ENCODE measurements around the gene SLC44A2.

SLC44A2 gene

DNA sequence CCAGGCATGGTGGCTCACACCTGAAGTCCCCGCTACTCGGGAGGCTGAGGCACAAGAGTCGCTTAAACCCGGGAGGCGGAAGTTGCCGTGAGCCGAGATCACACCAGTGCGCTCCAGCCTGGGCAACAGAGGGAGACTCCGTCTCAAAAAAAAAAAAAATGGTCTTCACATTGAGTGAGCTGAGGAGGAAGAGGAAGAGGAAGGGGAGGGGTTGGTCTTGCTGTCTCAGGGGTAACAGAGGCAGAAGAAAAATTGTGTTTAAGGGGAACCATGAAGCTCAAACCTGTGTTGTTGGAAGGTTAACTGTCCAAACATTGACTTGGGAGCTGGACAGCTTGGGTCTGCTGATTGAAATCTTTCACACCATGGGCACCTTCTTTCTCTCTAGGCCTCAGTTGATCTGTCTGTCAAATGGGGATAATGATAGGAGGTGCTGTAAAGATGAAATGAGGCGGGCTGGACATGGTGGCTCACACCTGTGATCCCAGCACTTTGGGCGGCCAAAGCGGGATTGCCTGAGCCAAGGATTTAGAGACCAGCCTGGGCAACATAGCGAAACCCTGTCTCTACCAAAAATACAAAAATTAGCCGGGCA is 9.8 kb upstream of the SLC44A2 start:
- DNase-seq (ENCODE audit: low spot score): no peak

DNA sequence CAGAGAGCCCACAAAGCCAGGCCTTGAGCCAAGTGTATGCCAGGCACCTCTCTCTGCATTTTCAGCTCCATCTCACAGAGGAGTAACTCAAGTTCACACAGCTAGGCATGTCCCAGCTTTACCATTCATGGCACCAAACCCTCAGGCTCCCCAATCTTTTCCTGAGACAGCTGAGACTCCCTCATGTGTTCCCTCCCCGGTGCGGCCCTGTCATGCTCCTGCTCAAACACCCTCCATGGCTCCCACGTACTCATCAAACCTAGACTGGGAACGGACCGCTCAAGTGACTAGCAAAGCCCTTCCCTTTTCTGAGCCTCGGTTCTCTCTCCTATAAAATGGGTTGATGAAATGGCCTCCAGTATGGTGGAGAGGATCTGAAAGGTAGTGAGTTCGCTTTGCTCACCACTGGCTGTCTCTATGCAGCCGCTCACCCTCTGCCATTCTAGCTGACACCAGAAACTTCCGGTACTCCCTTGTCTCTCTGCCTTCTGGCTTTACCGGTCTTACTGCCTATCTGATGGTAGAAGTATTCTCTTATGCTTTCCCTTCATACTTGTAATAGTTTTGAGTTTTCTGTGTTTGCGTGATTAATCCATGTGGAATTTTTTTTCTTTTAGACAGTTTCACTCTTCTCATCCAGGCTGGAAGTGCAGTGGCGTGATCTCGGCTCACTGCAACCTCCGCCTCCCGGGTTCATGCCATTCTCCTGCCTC is 7.8 kb upstream of the SLC44A2 start:
- peak; percentile 93 for DNase-seq (ENCODE audit: low spot score)

DNA sequence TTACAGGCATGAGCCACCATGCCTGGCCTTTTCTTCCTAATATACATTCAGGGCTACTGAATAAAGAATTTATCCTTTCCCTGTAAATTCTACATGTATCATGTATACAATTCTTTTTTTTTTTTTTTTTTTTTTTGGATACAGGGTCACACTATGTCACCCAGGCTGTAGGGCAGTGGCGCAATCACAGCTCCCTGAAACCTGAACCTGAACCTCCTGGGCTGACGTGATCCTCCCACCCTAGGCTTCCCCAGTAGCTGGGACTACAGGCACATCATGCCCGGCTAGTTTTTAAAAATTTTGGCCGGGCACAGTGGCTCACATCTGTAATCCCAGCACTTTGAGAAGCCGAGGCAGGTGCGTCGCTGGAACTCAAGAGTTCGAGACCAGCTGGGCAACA is 6.5 kb upstream of the SLC44A2 start:
- no peak for DNase-seq (ENCODE audit: low spot score)

DNA sequence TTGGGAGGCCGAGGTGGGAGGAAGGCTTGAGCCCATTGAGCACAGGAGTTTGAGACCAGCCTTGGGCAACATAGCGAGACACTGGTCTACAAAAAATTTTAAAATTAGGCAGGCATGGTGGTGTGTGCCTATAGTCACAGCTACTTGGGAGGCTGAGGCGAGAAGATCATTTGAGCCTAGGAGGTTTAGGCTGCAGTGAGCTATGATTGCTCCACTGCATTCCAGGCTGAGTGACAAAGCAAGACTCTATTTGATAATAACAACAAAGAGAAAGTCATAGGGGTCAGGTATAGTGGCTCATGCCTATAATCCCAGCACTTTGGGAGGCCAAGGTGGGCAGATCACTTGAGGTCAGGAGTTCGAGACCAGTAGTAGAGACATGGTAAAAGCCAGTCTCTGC is 4.6 kb upstream of the SLC44A2 start:
- DNase-seq (ENCODE audit: low spot score): peak; percentile 45

DNA sequence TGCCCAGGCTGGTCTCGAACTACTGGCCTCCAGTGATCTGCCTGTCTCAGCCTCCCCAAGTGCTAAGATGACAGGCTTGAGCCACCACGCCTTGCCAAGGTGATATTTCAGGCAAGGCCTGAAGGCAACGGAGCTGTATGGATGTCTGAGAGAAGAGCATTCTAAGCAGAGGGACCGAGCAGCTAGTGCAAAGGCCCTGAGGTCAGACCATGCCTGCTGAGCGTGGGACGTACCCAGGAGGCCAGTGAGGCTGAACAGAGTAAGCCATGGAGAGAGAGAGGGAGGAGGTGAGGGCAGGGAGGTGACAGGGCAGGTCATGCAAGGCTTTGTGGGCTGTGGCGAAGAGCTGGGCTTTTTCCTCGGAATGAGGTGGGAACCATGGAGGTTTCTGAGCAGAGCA is 3.4 kb upstream of the SLC44A2 start:
- DNase-seq (ENCODE audit: low spot score): no peak

DNA sequence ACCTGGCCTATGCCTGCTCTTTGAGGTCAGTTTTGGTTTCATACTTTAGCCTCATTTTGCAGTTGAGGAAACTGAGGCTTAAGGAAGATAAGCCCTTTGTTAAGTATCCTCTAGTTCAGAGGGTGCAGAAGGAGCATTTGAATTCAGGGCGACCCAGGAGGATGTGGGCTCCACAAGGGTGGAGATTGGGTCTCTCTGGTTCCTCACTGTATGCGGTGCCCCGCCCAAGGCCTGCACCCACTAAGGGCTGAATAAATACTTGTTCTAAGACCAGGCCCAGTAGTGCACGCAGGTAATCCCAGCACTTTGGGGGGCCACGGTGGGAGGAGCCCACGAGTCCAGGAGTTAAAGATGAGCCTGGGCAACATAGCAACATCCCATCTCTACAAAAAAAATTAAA is 768 bp upstream of the SLC44A2 start:
- DNase-seq (ENCODE audit: low spot score): no peak

DNA sequence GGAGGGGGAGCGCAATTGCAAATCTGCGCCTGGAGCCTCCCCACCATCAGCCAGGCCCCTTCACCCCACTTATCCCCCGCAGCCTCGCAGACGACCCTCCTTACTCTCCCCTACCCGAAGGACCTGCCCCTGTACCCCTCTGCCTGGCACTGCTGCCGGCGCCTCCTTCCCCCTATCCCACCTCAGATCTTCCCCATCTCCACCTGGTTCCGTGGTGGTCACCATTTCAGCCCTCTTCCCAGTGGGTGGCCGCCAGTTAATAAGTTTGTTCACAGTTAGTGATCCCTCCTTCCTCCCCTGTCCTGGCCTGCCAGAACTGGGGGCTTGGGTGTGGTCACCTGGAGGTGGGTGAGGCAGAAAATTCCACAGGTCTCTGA is 397 bp downstream of the SLC44A2 start:
- no peak for DNase-seq (ENCODE audit: low spot score)

DNA sequence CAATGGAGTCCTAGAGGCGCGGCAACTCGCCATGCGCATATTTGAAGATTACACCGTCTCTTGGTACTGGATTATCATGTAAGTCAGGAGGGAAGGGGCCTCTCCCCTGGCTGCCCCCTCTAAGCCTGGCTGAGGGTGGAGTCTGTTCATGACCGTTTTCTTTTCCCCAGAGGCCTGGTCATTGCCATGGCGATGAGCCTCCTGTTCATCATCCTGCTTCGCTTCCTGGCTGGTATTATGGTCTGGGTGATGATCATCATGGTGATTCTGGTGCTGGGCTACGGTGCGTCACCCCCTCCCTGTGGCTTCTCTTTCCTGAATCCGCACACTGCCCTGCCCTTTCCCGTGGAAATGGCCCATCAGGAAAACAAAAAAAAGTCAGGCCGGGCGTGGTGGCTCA is 6.5 kb downstream of the SLC44A2 start:
- DNase-seq (ENCODE audit: low spot score): no peak

DNA sequence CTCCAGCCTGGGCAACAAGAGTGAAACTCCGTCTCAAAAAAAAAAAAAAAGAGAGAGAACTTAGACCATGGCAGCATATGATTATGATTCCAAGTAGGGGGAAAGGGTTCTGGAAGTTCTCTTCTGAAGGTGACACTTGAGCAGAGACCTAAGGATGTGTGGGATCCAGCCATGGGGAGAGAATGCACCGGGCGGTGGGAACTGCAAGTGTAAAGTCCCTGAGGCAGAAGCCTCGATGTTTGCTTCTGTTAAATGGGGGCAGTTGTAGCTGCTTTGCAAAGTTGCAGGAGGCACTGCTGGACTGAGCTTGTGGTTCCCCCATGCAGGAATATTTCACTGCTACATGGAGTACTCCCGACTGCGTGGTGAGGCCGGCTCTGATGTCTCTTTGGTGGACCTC is 9.1 kb downstream of the SLC44A2 start:
- no peak for DNase-seq (ENCODE audit: low spot score)

DNA sequence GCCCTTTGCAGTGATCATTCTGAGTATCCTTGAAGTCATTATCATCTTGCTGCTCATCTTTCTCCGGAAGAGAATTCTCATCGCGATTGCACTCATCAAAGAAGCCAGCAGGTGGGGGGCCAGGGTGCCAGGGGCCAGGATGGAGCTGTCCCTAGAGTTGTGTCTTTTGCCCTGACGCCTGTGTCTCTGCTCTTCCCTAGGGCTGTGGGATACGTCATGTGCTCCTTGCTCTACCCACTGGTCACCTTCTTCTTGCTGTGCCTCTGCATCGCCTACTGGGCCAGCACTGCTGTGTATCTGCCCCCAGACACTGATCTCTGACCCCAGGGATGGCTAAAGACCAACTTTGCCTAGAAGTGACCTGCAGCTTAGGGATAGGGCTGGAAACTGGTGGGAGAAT is 9.6 kb downstream of the SLC44A2 start:
- DNase-seq (ENCODE audit: low spot score): no peak

DNA sequence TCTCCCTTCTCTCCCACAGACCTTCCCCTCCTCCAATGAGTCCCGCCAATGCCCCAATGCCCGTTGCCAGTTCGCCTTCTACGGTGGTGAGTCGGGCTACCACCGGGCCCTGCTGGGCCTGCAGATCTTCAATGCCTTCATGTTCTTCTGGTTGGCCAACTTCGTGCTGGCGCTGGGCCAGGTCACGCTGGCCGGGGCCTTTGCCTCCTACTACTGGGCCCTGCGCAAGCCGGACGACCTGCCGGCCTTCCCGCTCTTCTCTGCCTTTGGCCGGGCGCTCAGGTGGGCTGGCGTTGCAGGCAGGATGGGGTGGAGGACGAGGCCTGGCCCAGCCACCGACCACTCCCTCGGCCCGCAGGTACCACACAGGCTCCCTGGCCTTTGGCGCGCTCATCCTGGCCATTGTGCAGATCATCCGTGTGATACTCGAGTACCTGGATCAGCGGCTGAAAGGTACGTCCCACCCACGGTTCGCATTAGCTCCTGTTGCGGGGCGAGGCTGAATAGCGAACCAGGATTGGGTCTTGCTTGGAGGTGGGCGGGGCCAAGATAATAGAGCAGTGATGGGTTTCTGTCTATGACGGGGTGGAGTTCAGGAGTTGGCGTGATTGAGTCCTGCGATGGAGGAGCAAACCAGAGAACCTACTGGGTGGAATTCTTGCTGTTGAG is 11.1 kb downstream of the SLC44A2 start:
- no peak for DNase-seq (ENCODE audit: low spot score)

DNA sequence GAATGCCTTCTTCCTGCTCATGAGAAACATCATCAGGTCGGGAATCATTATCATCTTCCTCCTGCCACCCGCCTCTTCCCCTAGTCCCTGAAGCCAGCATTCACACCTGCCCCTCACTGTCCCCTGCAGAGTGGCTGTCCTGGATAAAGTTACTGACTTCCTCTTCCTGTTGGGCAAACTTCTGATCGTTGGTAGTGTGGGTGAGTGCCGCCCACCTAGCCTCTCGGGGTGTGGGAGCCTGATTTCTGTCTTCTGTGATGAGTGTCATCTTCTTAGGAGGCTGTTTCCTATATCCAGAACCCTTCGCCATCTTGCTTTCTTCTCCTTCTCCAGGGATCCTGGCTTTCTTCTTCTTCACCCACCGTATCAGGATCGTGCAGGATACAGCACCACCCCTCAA is 12.5 kb downstream of the SLC44A2 start:
- no peak for DNase-seq (ENCODE audit: low spot score)

DNA sequence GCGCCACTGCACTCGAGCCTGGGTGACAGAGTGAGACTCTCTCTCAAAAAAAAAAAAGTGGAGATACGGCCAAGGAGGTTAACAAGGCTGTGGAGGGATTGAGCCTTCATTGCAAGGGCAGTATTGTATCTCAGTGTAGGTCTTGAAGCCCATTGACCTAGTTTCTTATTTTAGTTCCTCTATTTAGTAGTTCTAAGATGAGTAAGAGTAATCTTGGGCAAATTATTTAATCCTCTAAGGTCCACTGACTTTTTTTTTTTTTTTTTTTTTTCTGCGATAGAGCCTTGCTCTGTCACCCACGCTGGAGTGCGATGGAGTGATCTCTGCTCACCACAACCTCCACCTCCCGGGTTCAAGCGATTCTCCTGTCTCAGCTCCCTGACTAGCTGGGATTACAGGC is 14.5 kb downstream of the SLC44A2 start:
- no peak for DNase-seq (ENCODE audit: low spot score)

DNA sequence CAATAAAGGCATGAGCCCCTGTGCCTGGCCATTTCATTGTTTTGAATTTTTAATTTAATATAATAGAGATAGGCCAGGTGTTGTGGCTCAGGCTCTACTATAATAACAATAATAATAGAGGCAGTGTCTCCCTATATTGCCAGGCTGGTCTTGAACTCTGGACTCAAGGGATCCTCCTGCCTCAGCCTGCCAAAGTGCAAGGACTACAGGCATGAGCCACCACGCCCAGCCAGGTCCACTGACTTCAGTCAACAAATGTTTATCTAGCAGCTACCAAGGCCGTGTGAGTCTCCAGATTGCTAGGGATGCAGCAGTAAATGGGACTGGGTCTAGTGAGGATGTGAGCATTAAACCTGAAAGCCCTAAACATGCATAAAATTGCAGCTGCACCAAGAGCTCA is 15.0 kb downstream of the SLC44A2 start:
- no peak for DNase-seq (ENCODE audit: low spot score)

DNA sequence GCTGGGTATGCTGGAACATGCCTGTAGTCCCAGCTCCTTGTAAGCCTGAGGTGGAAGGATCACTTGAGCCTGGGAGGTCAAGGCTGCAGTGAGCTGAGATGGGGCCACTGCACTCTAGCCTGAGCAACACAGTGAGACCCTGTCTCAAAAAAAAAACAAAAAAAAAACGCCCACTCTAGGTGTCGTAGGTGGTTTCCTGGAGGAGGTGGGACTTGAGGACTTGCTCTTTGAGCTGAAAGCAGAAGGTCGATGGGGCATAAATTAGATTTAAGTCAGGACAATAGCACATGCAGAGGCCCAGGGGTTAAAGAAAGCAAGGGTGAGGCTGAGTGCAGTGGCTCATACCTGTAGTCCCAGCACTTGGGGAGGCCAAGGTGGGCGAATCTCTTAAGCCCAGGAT is 15.9 kb downstream of the SLC44A2 start:
- no peak for DNase-seq (ENCODE audit: low spot score)

DNA sequence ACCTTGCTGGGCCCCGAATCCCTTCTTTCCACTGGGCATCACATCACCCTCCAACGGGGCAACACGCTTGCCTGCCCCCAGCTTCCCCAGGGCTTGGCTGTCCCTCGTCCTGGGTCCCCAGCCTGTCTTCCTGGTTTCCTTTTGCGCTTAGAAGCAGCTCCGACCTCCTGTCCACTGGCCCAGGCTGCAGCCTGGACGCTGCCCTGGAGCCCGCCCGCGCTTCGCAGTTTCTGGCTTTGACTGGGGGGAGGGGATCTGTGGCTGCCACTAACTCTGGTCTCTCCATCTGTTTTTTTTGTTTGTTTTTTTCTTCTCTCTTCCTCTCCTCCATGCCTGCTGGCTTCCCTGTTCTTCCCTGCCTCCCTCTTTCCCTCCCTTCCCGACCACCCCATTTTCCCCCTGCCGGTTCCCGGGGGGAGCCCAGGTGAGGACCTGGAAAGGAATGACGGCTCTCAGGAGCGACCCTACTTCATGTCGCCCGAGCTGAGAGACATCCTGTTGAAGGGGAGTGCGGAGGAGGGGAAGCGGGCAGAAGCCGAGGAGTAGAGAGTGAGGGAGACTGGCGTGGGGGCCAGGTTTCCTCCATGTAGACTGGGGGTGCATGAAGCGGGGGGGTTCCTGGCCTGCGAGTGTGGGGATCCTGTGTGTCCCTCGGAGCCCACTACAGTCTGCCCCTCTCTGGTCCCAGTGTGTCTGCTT is 17.3 kb downstream of the SLC44A2 start:
- DNase-seq (ENCODE audit: low spot score): no peak

DNA sequence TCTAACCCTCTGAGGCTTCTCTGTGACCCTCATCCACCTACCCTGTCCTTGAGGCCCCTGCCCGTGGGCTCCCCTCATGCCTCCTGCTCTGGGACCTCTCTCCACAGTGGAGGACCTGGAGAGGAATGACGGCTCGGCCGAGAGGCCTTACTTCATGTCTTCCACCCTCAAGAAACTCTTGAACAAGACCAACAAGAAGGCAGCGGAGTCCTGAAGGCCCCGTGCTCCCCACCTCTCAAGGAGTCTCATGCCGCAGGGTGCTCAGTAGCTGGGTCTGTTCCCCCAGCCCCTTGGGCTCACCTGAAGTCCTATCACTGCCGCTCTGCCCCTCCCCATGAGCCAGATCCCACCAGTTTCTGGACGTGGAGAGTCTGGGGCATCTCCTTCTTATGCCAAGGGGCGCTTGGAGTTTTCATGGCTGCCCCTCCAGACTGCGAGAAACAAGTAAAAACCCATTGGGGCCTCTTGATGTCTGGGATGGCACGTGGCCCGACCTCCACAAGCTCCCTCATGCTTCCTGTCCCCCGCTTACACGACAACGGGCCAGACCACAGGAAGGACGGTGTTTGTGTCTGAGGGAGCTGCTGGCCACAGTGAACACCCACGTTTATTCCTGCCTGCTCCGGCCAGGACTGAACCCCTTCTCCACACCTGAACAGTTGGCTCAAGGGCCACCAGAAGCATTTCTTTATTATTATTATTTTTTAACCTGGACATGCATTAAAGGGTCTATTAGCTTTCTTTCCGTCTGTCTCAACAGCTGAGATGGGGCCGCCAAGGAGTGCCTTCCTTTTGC is 18.0 kb downstream of the SLC44A2 start:
- DNase-seq (ENCODE audit: low spot score): no peak

DNA sequence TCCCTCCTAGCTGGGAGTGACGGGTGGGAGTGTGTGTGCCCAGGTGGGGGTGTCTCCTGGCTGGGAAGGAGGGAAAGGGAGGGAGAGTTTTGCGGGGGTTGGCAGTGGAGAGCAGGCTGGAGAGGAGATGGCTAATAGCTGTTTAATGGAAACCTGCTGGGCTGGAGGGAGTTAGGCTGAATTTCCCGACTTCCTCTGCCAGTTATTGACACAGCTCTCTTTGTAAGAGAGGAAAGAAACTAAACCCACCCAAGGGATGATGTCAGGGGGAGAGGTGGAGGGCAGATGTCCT is 18.6 kb downstream of the SLC44A2 start:
- DNase-seq (ENCODE audit: low spot score): no peak

DNA sequence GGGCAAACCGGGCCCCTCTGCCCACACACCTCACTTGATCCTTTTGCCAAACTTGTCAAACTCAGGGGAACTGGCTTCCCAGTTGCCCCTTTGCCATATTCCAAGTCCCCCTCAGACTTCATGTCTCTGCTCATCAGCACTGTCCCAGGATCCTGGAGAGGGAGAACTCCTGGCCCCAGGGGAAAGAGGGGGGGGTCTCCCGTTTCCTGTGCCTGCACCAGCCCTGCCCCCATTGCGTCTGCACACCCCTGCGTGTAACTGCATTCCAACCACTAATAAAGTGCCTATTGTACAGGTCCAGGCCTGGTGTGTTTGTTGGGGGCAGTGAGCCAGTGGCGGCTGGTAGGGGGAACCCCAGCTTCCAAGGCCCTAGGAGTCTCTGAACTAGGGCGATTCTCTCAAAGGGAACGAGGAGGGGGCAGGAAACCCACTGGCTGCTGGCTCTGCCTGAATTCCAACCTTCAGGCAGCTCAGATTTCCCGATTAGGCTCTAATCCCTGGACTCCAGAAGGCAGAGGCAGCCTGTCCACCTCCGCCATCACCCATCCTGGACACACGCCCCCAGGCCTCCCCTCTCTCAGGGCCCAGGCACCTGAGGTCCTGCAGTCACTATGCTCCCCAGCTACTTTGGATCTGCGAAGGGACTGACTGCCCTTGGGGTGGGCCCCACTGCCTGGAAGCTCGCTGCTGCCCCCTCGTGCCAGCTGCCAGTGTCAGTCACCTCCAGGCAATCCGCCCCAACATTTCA is 19.1 kb downstream of the SLC44A2 start:
- DNase-seq (ENCODE audit: low spot score): peak; percentile 76

DNA sequence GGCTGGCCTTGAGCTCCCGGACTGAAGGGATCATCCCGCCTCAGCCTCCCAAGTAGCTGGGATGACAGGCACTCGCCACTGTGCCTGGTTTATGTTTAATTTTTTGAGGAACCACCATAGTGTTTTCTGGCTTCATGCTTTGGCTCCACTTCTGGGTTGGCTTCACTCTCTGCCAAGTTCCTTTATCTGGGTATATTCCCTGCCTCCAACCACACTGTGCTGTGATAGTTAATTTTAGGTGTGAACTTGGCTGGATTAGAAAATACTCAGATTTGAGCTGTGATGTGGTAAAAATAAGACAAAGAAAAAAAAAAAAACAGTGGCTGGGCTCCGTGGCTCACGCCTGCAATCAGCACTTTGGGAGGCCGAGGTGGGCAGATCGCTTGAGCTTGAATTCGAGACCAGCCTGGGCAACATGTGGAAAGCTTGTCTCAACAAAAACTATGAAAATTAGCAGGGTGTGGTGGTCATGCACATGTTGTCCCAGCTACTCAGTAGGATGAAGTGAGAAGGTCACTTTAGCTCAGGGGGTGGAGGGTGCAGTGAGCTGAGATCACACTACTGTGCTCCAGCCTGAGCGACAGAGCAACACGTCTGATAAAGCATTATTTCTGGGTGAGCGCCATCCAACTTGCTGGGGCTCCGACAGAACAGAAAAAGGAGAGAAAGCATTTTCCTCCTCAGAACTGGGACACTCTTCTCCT is 21.3 kb downstream of the SLC44A2 start:
- DNase-seq (ENCODE audit: low spot score): no peak

DNA sequence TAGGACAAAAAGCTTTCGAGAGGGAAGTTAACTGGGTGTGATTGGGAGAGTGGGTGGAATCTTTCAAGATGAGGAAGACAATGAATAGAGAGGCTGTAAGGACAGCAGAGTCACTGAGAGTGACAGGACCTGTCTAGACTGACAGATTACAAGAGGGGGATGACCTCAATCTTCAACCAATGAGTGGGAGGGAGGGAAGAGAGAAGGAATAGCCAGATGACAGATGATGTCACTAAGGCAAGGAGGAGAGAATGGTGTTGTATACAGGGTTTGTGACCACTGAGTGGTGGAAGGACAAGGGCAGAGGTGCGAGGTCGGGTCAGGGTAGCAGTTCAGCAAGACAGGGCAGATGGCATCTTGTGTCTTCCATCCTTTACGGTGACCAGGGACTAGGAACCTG is 23.0 kb downstream of the SLC44A2 start:
- no peak for DNase-seq (ENCODE audit: low spot score)
